Measurements from ENCODE around the gene TRPM4.
"Not testable (repeated sequence)": the region's sequence is repeated elsewhere in the genome, so short reads cannot be mapped to it uniquely, and the experiment has no call there.

The TRPM4 gene

DNA sequence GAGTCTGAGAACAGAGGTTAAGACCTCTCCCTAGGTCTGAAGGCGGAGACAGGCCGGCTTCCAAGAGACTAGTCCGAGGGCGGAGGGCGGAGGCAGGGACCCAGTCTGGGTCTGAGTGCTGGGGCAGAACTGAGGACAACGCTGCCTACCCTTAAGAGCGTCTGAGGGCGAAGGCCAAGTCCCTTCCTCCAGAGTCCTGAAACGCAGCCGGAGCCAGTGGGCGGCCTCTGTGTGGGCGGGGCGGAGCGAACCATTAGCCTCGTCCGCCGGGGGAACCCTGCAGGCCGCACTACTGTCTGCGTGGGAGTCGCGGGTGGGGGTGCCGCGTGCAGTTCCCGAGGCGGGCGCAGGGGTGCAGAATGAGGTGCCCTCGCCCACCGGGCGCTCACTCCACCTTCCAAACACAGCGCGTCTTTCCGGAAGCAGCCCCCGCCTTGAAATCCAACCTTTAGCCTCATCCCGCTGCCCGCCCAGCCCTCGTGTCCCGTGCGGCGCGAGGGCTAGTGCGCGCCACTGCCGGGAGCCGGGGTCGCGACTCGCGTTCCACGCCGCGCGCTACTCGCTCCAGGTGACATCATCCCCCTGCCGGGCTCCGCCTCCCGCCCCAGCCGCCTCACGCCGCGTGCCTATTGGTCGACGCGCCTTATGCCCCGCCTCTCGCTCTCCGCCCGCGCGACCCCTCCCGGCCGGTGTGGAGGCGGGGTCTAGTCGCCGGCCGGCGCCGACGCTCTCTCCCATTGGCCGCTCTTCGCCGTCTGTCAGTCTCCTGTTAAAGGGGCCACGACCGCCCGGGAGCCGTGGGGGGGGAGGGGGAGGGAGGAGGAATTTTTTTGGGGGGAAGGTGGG is 38.8 kb upstream of the TRPM4 start, which contains the start of gene C19orf73:
C19orf73 (minus strand) TSS at position 579 of the 846 bp plus-strand sequence; CDS start at position 458, 121 bp downstream.
- peak within 1 kb of the TSS; percentile 81 for H3K4me3 ChIP-seq (ENCODE audit: low read length)
- H3K9ac ChIP-seq (ENCODE audit: low read length): peak within 1 kb of the TSS; percentile 80
- H3K36me3 ChIP-seq (ENCODE audit: control insufficient read depth, low read depth, low read length): no peaks in the 10 kb centered on the region
- H3K4me1 ChIP-seq (ENCODE audit: control insufficient read depth, low read depth, low read length): peaks cover 2% of the 10 kb centered on the region
- no peak within 1 kb of the TSS for H3K27ac ChIP-seq (ENCODE audit: low read length)
- peaks cover 24% of the 10 kb centered on the region for H3K27me3 ChIP-seq (ENCODE audit: control insufficient read depth, insufficient read depth, low read length)
- no peaks in the 10 kb centered on the region for H3K9me3 ChIP-seq (ENCODE audit: control insufficient read depth, low read depth, low read length)

GRCh38 chr19:49119411-49120324 is 37.9 kb upstream of the TRPM4 start, which contains the start of gene PPFIA3:
TSS of gene PPFIA3 (plus strand) at chr19:49119544. CDS start at chr19:49127874, 8,330 bp downstream.
- peak within 1 kb of the TSS; percentile 81 for H3K4me3 ChIP-seq (ENCODE audit: low read length)
- H3K27ac ChIP-seq (ENCODE audit: low read length): no peak within 1 kb of the TSS
- H3K9ac ChIP-seq (ENCODE audit: low read length): peak within 1 kb of the TSS; percentile 80
- peaks cover 24% of the 10 kb centered on the region for H3K27me3 ChIP-seq (ENCODE audit: control insufficient read depth, insufficient read depth, low read length)
- no peaks in the 10 kb centered on the region for H3K4me1 ChIP-seq (ENCODE audit: control insufficient read depth, low read depth, low read length)
- H3K36me3 ChIP-seq (ENCODE audit: control insufficient read depth, low read depth, low read length): no peaks in the 10 kb centered on the region
- H3K9me3 ChIP-seq (ENCODE audit: control insufficient read depth, low read depth, low read length): no peaks in the 10 kb centered on the region

GRCh38 chr19:49120325-49120683 is 37.3 kb upstream of the TRPM4 start:
- no peaks in the 10 kb centered on the region for H3K9me3 ChIP-seq (ENCODE audit: control insufficient read depth, low read depth, low read length)
- no peak overlapping the region for H3K27ac ChIP-seq (ENCODE audit: low read length)
- H3K36me3 ChIP-seq (ENCODE audit: control insufficient read depth, low read depth, low read length): no peaks in the 10 kb centered on the region
- no peak overlapping the region for H3K9ac ChIP-seq (ENCODE audit: low read length)
- H3K4me1 ChIP-seq (ENCODE audit: control insufficient read depth, low read depth, low read length): no peaks in the 10 kb centered on the region
- H3K4me3 ChIP-seq (ENCODE audit: low read length): peak overlapping the region; percentile 51
- peaks cover 21% of the 10 kb centered on the region for H3K27me3 ChIP-seq (ENCODE audit: control insufficient read depth, insufficient read depth, low read length)

DNA sequence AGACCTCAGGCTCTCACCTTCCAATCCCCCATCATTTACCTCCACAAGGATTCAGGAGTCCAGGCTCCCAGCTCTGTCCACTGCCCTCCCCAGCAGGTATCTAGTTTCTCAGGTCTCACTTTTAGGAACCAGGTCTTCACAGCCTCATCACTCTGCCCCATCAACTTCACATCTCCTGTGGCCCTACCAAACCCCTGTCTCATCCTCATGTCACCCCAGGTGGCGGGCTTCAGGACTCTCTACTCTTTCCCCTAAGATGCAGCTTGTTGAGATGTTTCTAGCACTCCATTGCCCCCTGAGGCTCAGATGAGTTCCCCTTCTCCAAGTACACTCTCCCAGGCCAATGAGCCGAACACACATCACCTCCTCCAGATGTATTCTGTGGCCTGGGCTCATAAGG is 36.7 kb upstream of the TRPM4 start:
- no peaks in the 10 kb centered on the region for H3K9me3 ChIP-seq (ENCODE audit: control insufficient read depth, low read depth, low read length)
- no peak overlapping the region for H3K9ac ChIP-seq (ENCODE audit: low read length)
- no peak overlapping the region for H3K27ac ChIP-seq (ENCODE audit: low read length)
- no peaks in the 10 kb centered on the region for H3K4me1 ChIP-seq (ENCODE audit: control insufficient read depth, low read depth, low read length)
- no peak overlapping the region for H3K4me3 ChIP-seq (ENCODE audit: low read length)
- peaks cover 17% of the 10 kb centered on the region for H3K27me3 ChIP-seq (ENCODE audit: control insufficient read depth, insufficient read depth, low read length)
- H3K36me3 ChIP-seq (ENCODE audit: control insufficient read depth, low read depth, low read length): no peaks in the 10 kb centered on the region

DNA sequence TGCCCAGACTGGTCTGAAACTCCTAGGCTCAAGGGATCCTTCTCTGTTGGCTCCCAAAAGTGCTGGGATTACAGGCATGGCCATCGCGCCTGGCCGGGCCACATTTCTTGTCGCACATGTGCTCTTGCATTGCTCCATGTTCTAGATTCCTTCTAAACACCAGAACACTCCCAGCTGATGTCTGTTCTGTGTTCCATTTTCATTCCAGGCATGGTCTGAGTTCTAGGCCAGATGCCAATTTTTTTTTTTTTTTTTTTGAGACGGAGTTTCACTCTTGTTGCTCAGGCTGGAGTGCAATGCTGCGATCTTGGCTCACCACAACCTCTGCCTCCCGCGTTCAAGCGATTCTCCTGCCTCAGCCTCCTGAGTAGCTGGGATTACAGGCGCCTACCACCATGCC is 35.8 kb upstream of the TRPM4 start:
- H3K36me3 ChIP-seq (ENCODE audit: control insufficient read depth, low read depth, low read length); H3K9me3 ChIP-seq (ENCODE audit: control insufficient read depth, low read depth, low read length); H3K4me3 ChIP-seq (ENCODE audit: low read length); H3K27ac ChIP-seq (ENCODE audit: low read length); H3K9ac ChIP-seq (ENCODE audit: low read length); H3K4me1 ChIP-seq (ENCODE audit: control insufficient read depth, low read depth, low read length): not testable (repeated sequence)
- H3K27me3 ChIP-seq (ENCODE audit: control insufficient read depth, insufficient read depth, low read length): peaks cover 17% of the 10 kb centered on the region

DNA sequence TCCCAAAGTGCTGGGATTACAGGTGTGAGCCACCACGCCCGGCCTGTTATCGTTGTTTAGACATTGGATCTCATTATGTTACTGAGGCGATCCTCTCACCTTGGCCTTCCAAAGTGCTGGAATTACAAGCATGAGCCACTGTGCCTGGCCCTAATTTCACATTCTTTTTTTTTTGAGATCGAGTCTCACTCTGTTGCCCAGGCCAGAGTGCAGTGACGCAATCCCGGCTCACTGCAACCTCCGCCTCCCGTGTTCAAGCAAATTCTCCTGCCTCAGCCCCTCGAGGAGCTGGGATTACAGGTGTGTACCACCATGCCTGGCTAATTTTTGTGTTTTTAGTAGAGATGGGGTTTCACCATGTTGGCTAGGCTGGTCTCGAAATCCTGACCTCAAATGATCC is 34.3 kb upstream of the TRPM4 start:
- not testable (repeated sequence) for H3K9me3 ChIP-seq (ENCODE audit: control insufficient read depth, low read depth, low read length); H3K36me3 ChIP-seq (ENCODE audit: control insufficient read depth, low read depth, low read length); H3K4me3 ChIP-seq (ENCODE audit: low read length); H3K27ac ChIP-seq (ENCODE audit: low read length); H3K4me1 ChIP-seq (ENCODE audit: control insufficient read depth, low read depth, low read length); H3K9ac ChIP-seq (ENCODE audit: low read length)
- peaks cover 17% of the 10 kb centered on the region for H3K27me3 ChIP-seq (ENCODE audit: control insufficient read depth, insufficient read depth, low read length)

DNA sequence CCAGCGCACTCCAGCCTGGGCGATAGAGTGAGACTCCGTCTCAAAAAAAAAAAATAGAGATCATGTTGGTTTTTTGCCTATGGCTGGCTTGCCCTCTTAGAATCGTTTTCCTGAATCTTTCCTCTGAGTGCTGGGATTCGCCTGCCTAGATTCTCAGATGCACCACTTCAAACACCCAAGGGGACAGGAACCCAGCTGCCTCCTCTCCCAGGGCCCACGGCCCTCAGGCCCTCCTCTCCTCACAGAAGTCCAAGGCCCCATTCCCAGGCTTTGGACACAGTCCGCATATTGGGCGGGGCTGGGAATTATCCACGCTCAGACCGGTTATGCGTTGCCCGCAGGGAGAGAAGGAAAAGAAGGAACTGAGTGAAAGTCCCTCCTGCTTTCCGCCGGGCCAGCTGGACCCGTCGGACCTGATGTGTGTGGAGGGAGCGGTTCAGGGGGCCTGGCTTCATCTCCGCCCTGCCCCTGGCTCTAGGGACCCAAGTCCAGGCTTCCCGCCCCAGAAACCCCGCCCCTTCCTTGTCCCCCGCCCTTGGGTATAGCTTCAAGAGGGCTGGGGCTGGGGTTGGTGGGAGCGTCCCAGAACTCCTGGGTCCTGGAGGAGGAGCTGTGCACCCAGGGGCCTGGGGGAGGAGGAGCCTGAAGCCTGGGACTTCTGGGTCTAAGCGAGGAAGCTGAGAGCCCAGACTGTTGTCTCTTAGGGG is 32.4 kb upstream of the TRPM4 start:
- Histone ChIP-seq H3K27me3 (ENCODE audit: control insufficient read depth, insufficient read depth, low read length) (peaks cover 10% of the 10 kb centered on the region), H3K4me3 (ENCODE audit: low read length) (peak overlapping the region; percentile 34), H3K36me3 (ENCODE audit: control insufficient read depth, low read depth, low read length) (no peaks in the 10 kb centered on the region), H3K9ac (ENCODE audit: low read length) (no peak overlapping the region), H3K4me1 (ENCODE audit: control insufficient read depth, low read depth, low read length) (peaks cover 7% of the 10 kb centered on the region), H3K9me3 (ENCODE audit: control insufficient read depth, low read depth, low read length) (no peaks in the 10 kb centered on the region), H3K27ac (ENCODE audit: low read length) (no peak overlapping the region)

DNA sequence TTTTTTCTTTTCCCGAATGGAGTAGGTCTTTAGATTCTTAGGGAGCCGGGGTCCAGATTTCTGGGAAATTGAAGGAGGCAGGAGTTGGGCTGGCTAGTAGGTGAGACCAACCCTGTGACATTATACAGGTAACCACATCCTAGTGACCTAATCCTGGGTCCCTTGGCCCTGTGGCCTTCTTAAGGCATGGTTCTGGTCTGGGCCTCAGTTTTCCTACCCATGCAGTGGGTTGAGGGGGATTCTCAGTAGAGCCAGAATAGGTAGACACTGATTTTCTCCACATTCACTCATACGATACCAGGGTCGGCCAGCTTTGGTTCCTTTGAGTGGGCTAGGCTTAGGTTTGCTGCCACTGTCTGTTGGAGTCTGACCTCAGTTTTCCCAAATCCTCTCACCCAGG is 31.0 kb upstream of the TRPM4 start:
- H3K4me3 ChIP-seq (ENCODE audit: low read length): no peak overlapping the region
- no peak overlapping the region for H3K9ac ChIP-seq (ENCODE audit: low read length)
- H3K27ac ChIP-seq (ENCODE audit: low read length): no peak overlapping the region
- no peaks in the 10 kb centered on the region for H3K36me3 ChIP-seq (ENCODE audit: control insufficient read depth, low read depth, low read length)
- H3K27me3 ChIP-seq (ENCODE audit: control insufficient read depth, insufficient read depth, low read length): no peaks in the 10 kb centered on the region
- peaks cover 7% of the 10 kb centered on the region for H3K4me1 ChIP-seq (ENCODE audit: control insufficient read depth, low read depth, low read length)
- no peaks in the 10 kb centered on the region for H3K9me3 ChIP-seq (ENCODE audit: control insufficient read depth, low read depth, low read length)

DNA sequence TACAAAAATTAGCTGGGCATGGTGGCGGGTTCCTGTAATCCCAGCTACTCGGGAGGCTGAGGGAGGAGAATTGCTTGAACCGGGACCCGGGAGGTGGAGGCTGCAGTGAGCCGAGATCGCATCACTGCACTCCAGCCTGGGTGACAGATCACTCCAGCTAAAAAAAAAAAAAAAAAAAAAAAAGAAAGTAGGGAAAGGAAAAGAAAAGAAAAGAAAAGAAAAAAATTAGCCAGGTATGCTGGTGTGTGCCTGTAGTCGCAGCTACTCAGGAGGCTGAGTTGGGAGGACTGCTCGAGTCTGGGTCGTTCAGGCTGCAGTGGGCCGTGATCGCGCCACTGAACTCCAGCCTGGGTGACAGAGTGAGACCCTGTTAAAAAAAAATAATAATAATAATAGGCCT is 30.4 kb upstream of the TRPM4 start:
- not testable (repeated sequence) for H3K27ac ChIP-seq (ENCODE audit: low read length); H3K4me3 ChIP-seq (ENCODE audit: low read length); H3K9ac ChIP-seq (ENCODE audit: low read length); H3K36me3 ChIP-seq (ENCODE audit: control insufficient read depth, low read depth, low read length); H3K9me3 ChIP-seq (ENCODE audit: control insufficient read depth, low read depth, low read length); H3K4me1 ChIP-seq (ENCODE audit: control insufficient read depth, low read depth, low read length); H3K27me3 ChIP-seq (ENCODE audit: control insufficient read depth, insufficient read depth, low read length)

DNA sequence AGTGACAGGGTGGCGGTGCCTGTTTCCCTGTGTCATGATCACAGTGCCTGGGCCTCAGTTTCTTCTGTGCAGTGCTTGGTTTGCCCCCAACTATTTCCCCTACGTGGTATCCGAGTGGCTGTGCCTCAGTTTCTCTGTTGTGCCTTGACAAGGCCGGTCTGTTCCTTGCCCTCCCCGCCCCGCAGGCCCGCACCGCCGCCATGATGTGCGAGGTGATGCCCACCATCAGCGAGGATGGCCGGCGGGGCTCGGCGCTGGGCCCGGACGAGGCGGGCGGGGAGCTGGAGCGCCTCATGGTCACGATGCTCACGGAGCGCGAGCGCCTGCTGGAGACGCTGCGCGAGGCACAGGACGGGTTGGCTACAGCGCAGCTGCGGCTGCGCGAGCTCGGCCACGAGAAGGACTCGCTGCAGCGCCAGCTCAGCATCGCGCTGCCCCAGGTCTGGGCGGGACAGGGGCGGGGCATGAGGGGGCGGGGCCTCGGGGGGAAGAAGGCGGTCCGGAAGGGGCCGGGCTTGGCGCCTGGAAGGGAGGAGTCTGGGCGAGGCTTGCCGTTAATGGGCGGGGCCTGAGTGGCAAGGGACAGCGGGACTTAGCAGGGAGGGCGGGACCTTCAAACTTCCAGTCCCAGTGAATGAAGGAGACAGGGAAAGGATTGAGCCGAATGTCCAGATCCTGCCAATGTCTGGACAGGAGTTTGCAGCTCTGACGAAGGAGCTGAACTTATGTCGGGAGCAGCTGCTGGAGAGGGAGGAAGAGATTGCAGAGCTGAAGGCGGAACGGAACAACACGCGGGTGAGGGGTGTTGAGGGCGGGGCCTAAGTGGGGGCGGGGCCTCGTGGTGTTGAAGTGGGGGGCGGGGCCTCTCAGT is 29.7 kb upstream of the TRPM4 start:
- H3K27ac ChIP-seq (ENCODE audit: low read length): no peak overlapping the region
- no peaks in the 10 kb centered on the region for H3K36me3 ChIP-seq (ENCODE audit: control insufficient read depth, low read depth, low read length)
- peak overlapping the region; percentile 72 for H3K4me3 ChIP-seq (ENCODE audit: low read length)
- H3K27me3 ChIP-seq (ENCODE audit: control insufficient read depth, insufficient read depth, low read length): no peaks in the 10 kb centered on the region
- peaks cover 10% of the 10 kb centered on the region for H3K4me1 ChIP-seq (ENCODE audit: control insufficient read depth, low read depth, low read length)
- peak overlapping the region; percentile 32 for H3K9ac ChIP-seq (ENCODE audit: low read length)
- no peaks in the 10 kb centered on the region for H3K9me3 ChIP-seq (ENCODE audit: control insufficient read depth, low read depth, low read length)

Measured in iPS-18a (cell line).